ENCODE data around the gene GATA5. TPM values are rescaled to one million over a fixed set of nuclear protein-coding genes. Genes with fewer than 3 reads are reported as not detected.

Gene GATA5
- total RNA-seq, 1 donor, result not detected

- no peak for TF ChIP-seq CTCF (IDR thresholded peaks at IDR 0.05; ENCODE audit: insufficient read depth, low read depth, low read length)
- H3K4me3 ChIP-seq (ENCODE audit: low read depth, low read length), result no peak overlapping the region
- DNase-seq (ENCODE audit: low read depth), result no peak
Observed at GRCh38 chr20:62488470-62488869, 12.7 kb upstream of the GATA5 start.

GRCh38 chr20:62487561-62488354 is 12.0 kb upstream of the GATA5 start:
- peak; percentile 34 for DNase-seq (ENCODE audit: low read depth)
- no peak for TF ChIP-seq CTCF (IDR thresholded peaks at IDR 0.05; ENCODE audit: insufficient read depth, low read depth, low read length)
- no peak overlapping the region for H3K4me3 ChIP-seq (ENCODE audit: low read depth, low read length)

GRCh38 chr20:62487118-62487517 is 11.3 kb upstream of the GATA5 start:
- no peak overlapping the region for H3K4me3 ChIP-seq (ENCODE audit: low read depth, low read length)
- no peak for TF ChIP-seq CTCF (IDR thresholded peaks at IDR 0.05; ENCODE audit: insufficient read depth, low read depth, low read length)
- no peak for DNase-seq (ENCODE audit: low read depth)

- TF ChIP-seq CTCF (IDR thresholded peaks at IDR 0.05; ENCODE audit: insufficient read depth, low read depth, low read length), result no peak
- no peak for DNase-seq (ENCODE audit: low read depth)
- H3K4me3 ChIP-seq (ENCODE audit: low read depth, low read length), result no peak overlapping the region
Observed at GRCh38 chr20:62486484-62486883, 10.7 kb upstream of the GATA5 start.

GRCh38 chr20:62485701-62486089 is 9.9 kb upstream of the GATA5 start:
- no peak for DNase-seq (ENCODE audit: low read depth)
- TF ChIP-seq CTCF (IDR thresholded peaks at IDR 0.05; ENCODE audit: insufficient read depth, low read depth, low read length), result no peak
- no peak overlapping the region for H3K4me3 ChIP-seq (ENCODE audit: low read depth, low read length)

- TF ChIP-seq CTCF (IDR thresholded peaks at IDR 0.05; ENCODE audit: insufficient read depth, low read depth, low read length), result no peak
- peak; percentile 78 for DNase-seq (ENCODE audit: low read depth)
- H3K4me3 ChIP-seq (ENCODE audit: low read depth, low read length), result no peak overlapping the region
Observed at GRCh38 chr20:62485062-62485700, 9.4 kb upstream of the GATA5 start.
